ENCODE data around the gene FAU.

FAU gene

DNA sequence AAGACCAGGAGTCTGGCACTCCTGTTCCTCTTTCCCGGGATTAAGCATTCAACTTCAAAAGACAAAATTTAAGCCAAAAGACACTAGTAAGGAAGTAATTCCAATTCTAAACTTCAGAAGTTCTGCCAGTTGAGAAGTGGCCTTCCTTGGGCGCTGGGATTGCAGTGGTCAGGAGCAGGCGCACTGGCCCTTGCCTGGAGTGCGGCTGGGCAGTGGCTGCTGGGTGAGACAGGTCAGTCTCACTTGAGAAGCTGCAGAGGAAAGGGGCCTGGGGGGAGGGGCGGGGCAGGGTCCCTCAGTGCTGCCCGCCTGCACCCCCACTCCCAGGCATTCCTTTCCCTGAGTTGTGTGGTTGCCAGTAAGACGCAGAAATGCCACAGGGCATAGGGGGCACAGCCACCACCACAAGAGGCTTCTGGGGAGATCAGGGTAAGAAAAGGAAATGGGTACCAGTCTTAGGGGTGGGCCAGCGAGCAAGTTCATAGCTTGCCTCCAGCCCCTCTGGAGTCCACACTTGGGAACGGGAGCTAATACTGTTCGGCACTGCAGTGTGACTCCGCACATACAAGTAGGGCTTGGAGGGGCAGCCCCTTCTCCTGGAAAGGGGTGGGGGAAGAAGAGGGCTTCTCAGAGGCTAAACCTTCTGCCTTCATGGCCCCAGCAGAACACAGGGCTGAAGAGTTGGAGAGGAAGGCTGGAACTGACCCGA lies 5.7 kb upstream of the FAU start:
- TF ChIP-seq, protein P1, sequence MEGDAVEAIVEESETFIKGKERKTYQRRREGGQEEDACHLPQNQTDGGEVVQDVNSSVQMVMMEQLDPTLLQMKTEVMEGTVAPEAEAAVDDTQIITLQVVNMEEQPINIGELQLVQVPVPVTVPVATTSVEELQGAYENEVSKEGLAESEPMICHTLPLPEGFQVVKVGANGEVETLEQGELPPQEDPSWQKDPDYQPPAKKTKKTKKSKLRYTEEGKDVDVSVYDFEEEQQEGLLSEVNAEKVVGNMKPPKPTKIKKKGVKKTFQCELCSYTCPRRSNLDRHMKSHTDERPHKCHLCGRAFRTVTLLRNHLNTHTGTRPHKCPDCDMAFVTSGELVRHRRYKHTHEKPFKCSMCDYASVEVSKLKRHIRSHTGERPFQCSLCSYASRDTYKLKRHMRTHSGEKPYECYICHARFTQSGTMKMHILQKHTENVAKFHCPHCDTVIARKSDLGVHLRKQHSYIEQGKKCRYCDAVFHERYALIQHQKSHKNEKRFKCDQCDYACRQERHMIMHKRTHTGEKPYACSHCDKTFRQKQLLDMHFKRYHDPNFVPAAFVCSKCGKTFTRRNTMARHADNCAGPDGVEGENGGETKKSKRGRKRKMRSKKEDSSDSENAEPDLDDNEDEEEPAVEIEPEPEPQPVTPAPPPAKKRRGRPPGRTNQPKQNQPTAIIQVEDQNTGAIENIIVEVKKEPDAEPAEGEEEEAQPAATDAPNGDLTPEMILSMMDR (IDR thresholded peaks at IDR 0.05; ENCODE audit: insufficient read depth, missing control alignments), result no peak
- no peak for DNase-seq (ENCODE audit: insufficient read length, low spot score)
- no peak for FAIRE-seq

DNA sequence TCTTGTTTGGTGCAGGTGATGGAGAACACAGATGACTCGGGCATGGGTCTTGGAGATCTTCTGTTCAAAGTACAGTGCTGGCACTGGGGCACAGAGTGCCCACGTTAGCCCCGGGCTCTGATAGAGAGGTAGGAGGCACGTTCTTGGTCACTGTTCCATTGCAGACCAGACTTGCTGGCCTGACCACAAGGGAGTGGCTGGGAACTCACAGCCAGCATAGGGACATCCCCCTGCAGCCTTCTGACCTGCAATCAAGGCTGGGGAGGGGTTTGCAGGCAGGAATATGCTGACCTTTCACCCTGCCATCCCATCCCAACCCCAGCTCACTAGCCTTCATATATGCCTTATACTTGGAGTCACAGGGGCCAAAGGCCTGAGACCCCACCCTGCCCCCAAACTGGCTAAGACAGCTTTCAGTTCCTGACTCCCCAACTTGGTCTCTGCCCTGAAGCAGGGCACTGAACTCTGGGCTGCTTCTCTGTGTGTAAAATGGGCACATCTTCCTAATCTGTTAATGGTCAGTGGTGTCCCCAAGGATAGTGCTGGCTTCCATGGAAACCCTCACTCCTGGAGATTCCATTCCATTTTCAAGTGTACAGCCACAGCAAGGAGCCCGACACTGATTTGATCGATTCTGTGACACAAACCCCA lies 4.8 kb upstream of the FAU start:
- DNase-seq (ENCODE audit: insufficient read length, low spot score), result no peak
- no peak for FAIRE-seq
- TF ChIP-seq, protein P1 (IDR thresholded peaks at IDR 0.05; ENCODE audit: insufficient read depth, missing control alignments), result no peak

DNA sequence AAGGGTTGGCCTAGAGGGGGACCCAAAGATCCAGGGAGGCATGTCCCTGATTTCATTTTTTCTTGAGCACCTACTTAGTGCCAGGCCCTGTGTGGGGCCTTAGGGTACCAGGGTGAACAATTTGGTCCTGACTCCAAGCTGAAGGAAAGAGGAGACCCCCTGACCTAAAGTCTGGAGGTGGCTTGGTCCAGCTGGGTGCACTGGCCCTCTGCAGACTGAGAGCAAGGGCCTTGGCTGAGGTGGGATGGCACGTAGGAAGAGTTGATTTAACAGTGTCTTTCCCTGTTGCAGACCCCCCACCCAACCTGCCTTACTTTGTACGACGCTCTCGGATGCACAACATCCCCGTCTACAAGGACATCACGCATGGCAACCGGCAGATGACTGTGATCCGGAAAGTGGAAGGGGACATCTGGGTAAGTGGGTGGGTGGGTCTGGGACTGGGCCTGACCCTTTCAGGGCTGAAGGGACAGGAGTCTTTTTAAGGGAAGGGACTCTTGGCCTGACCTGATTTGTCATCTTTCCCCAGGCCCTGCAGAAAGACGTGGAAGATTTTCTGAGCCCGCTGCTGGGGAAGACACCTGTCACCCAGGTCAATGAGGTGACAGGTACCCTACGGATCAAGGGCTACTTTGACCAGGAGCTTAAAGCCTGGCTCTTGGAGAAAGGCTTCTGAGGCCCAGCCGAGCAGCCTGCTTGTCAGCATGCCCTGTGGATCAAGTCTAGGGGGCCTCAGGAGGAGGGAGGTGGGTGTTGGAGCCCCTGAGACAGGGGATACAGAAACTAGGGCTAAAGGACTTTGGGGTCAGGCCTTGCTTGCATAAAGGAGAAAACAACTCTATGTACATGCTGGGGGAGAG lies 3.5 kb upstream of the FAU start:
- FAIRE-seq, result no peak
- TF ChIP-seq, protein P1 (IDR thresholded peaks at IDR 0.05; ENCODE audit: insufficient read depth, missing control alignments), result no peak

GRCh38 chr11:65124480-65125196 lies 2.7 kb upstream of the FAU start:
- DNase-seq (ENCODE audit: insufficient read length, low spot score) (no peak), FAIRE-seq (no peak)
- TF ChIP-seq, protein P1 (IDR thresholded peaks at IDR 0.05; ENCODE audit: insufficient read depth, missing control alignments), result no peak

More for the DNA sequence above, 3.5 kb upstream of the FAU start:
- no peak for DNase-seq (ENCODE audit: insufficient read length, low spot score)

DNA sequence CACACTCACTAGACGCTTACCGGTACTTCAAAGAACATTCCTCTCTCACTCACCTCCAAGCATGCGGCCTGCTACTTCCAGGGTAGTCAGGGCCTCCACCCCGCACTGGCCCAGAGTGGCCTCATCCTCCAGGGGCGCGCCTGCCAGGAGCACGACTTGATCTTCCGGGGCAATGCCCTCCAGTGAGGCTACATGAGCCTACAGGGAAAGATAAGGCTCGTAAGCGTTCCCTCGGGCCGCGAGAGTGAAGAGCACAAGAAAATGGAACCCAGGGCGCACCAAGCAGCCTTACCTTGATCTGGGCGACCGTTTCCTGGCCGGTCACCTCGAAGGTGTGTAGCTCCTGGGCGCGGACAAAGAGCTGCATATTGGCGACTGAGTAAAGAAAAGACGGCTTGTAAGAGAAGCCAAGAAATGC lies 478 bp downstream of the FAU start:
- DNase-seq (ENCODE audit: insufficient read length, low spot score), result no peak
- TF ChIP-seq, protein P1 (IDR thresholded peaks at IDR 0.05; ENCODE audit: insufficient read depth, missing control alignments), result no peak
- FAIRE-seq, result no peak

DNA sequence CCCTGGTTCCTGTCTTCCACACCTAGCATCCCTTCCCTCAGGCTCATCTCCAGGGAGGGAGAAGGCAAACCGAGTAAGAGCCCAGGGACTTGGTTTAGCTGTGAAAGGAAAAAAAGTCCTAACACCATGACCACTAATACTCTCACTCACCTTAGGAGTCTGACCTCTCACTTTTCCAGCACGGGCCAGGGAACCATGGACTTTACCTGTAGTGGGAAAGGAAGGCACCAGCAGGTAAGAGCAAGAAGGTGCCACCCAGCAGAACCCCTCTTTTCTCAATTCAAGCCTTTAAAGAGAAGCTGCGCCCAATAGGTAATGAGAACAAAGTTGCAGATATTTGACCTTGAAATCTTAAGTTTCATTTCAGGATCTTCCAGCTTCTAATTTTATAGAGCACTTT lies 1.1 kb downstream of the FAU start:
- TF ChIP-seq, protein P1 (IDR thresholded peaks at IDR 0.05; ENCODE audit: insufficient read depth, missing control alignments), result no peak
- DNase-seq (ENCODE audit: insufficient read length, low spot score) (no peak), FAIRE-seq (no peak)
